Upper lobe of left lung (tissue), 6 donors: ENCODE results near the gene OR4C46. TPM values are rescaled to one million over a fixed set of nuclear protein-coding genes. Genes with fewer than 3 reads are reported as not detected.
"Not testable (repeated sequence)": the region's sequence is repeated elsewhere in the genome, so short reads cannot be mapped to it uniquely, and the experiment has no call there.

Source experiments
- ATAC-seq, 2 donors: fragments of 200-7000 bp; cut with Tn5 transposase; one replicate each; pipeline ENCODE4 v1.9.1; 2022; ENCODE audit warnings: mild to moderate bottlenecking in 2 of 2, moderate library complexity in 2 of 2; ENCODE audit not compliant: low FRiP score in 2 of 2
- DNase-seq, 2 donors: peaks; one replicate each; pipeline ENCODE4 v3.0.0-alpha.2; 2019 to 2020
- H3K27ac ChIP-seq, 4 donors: fragments of 200-600 bp; sonication (generic); one replicate each; pipeline ENCODE4 v1.5.1; 2016 to 2019
- H3K27me3 ChIP-seq, 4 donors: fragments of 200-600 bp; sonication (generic); one replicate each; pipeline ENCODE4 v1.5.1; 2017 to 2019
- H3K36me3 ChIP-seq, 4 donors: fragments of 200-600 bp; sonication (generic); one replicate each; pipeline ENCODE4 v1.5.1; 2016 to 2019
- H3K4me1 ChIP-seq, 4 donors: fragments of 200-600 bp; sonication (generic); one replicate each; pipeline ENCODE4 v1.5.1; 2018 to 2019
- H3K4me3 ChIP-seq, 4 donors: fragments of 200-600 bp; sonication (generic); one replicate each; pipeline ENCODE4 v1.5.1; 2017 to 2019; ENCODE audit warnings: mild to moderate bottlenecking in 2 of 4, moderate library complexity in 1 of 4
- H3K9me3 ChIP-seq, 4 donors: fragments of 200-600 bp; sonication (generic); one replicate each; pipeline ENCODE4 v1.5.1; 2018 to 2019
- CTCF ChIP-seq, 6 experiments: fragments of 450-650 bp in 4 of 6; fragments of 200-600 bp in 2 of 6; sonication (generic) in 2 of 6; IDR thresholded peaks; one replicate each; pipeline ENCODE4 v1.5.1; 2016 to 2019; ENCODE audit warnings: antibody characterized with exemption in 6 of 6
- EP300 ChIP-seq, 4 donors: sonication (generic); formaldehyde crosslinking; IDR thresholded peaks; one replicate each; pipeline ENCODE4 v1.5.1; 2017; ENCODE audit warnings: antibody characterized with exemption in 4 of 4, control low read depth in 2 of 4
- POLR2A ChIP-seq, 4 donors: fragments of 450-650 bp; IDR thresholded peaks; one replicate each; pipeline ENCODE4 v1.5.1; 2016 to 2017; ENCODE audit warnings: antibody characterized with exemption in 4 of 4, mild to moderate bottlenecking in 2 of 4
- POLR2AphosphoS5 ChIP-seq, 2 donors: sonication (generic); formaldehyde crosslinking; IDR thresholded peaks; one replicate each; pipeline ENCODE4 v1.5.1; 2017; ENCODE audit warnings: antibody characterized with exemption in 2 of 2
- WGBS, 2 donors: methylation state at CpG; one replicate each; pipeline ENCODE4 v1.1.5; 2017 to 2018; 5-methylcytosine and 5-hydroxymethylcytosine counted together
- total RNA-seq, 6 donors: library from RNA; depleted of rRNA in 4 of 6; stranded (reverse); fragments of >200 nt in 4 of 6; gene quantifications; one replicate each; pipeline versions ENCODE4 v1.1.0 to v1.2.1, GENCODE V29; 2016 to 2021
- donor health status: DM: no; HTN: no; CAD: no; lungs with moderate emphysema.
- donor health status: DM: no; HTN: yes; CAD: no; lungs with severe emphysema.

OR4C46 gene
- not detected for total RNA-seq

GRCh38 chr11:54603898-54604297 lies at the start of gene OR4C46:
Gene OR4C46, minus strand, starts transcription at chr11:54603998. Its CDS starts 0 bp downstream, at chr11:54603998.
- H3K27ac ChIP-seq = no peak within 1 kb of the TSS
- ATAC-seq (no peak), DNase-seq (no peak)
- no peaks in the 10 kb centered on the region for H3K4me1 ChIP-seq
- 50 to 65% methylated on average over 1 of the region's 1 CpG for WGBS, 2 donors
- TF ChIP-seq POLR2A (IDR thresholded peaks at IDR 0.05) = no peak
- no peak for TF ChIP-seq EP300 (IDR thresholded peaks at IDR 0.05)
- TF ChIP-seq POLR2AphosphoS5 (IDR thresholded peaks at IDR 0.05) = no peak
- no peak for TF ChIP-seq CTCF (IDR thresholded peaks at IDR 0.05)
- peaks cover 0 to 5% (median 0%) of the 10 kb centered on the region in 4 donors for H3K9me3 ChIP-seq
- H3K27me3 ChIP-seq = no peaks in the 10 kb centered on the region
- no peak within 1 kb of the TSS for H3K4me3 ChIP-seq
- H3K36me3 ChIP-seq = no peaks in the 10 kb centered on the region

GRCh38 chr11:54645606-54646005 lies 41.8 kb upstream of the OR4C46 start:
- not testable (repeated sequence) for DNase-seq, H3K36me3 ChIP-seq, H3K27me3 ChIP-seq, ATAC-seq, H3K27ac ChIP-seq, H3K4me3 ChIP-seq, H3K4me1 ChIP-seq
- WGBS, 2 donors = 68 to 74% methylated on average over 7 to 8 of the region's 8 CpGs
- peaks cover 0 to 20% (median 2%) of the 10 kb centered on the region in 4 donors for H3K9me3 ChIP-seq

GRCh38 chr11:54561439-54561838 lies 42.4 kb downstream of the OR4C46 start:
- H3K36me3 ChIP-seq, ATAC-seq, H3K4me3 ChIP-seq, H3K27me3 ChIP-seq, DNase-seq, H3K4me1 ChIP-seq, H3K27ac ChIP-seq: not testable (repeated sequence)
- H3K9me3 ChIP-seq = peaks cover 0 to 47% (median 13%) of the 10 kb centered on the region in 4 donors
- WGBS, 2 donors = 57 to 63% methylated on average over 3 of the region's 3 CpGs

- Histone ChIP-seq H3K4me3 (no peak overlapping the region), H3K27me3 (no peaks in the 10 kb centered on the region), H3K4me1 (no peaks in the 10 kb centered on the region), H3K36me3 (no peaks in the 10 kb centered on the region), H3K9me3 (peaks cover 0 to 39% (median 13%) of the 10 kb centered on the region in 4 donors), H3K27ac (no peak overlapping the region)
- TF ChIP-seq CTCF (IDR thresholded peaks at IDR 0.05) (no peak), POLR2AphosphoS5 (IDR thresholded peaks at IDR 0.05) (no peak), POLR2A (IDR thresholded peaks at IDR 0.05) (no peak), EP300 (IDR thresholded peaks at IDR 0.05) (no peak)
- DNase-seq (no peak), ATAC-seq (no peak)
- 51 to 56% methylated on average over 3 of the region's 3 CpGs for WGBS, 2 donors
Observed at GRCh38 chr11:54558919-54559318, 44.9 kb downstream of the OR4C46 start.

GRCh38 chr11:54558407-54558806 lies 45.4 kb downstream of the OR4C46 start:
- Histone ChIP-seq H3K4me1 (no peaks in the 10 kb centered on the region), H3K4me3 (no peak overlapping the region), H3K27ac (no peak overlapping the region), H3K36me3 (no peaks in the 10 kb centered on the region), H3K9me3 (peaks cover 0 to 39% (median 13%) of the 10 kb centered on the region in 4 donors), H3K27me3 (no peaks in the 10 kb centered on the region)
- TF ChIP-seq POLR2A (IDR thresholded peaks at IDR 0.05) = no peak
- no peak for TF ChIP-seq CTCF (IDR thresholded peaks at IDR 0.05)
- no peak for TF ChIP-seq POLR2AphosphoS5 (IDR thresholded peaks at IDR 0.05)
- no peak for TF ChIP-seq EP300 (IDR thresholded peaks at IDR 0.05)
- no peak for ATAC-seq
- 62 to 66% methylated on average over 3 of the region's 3 CpGs for WGBS, 2 donors
- DNase-seq = no peak

Other genes with a start within 250 kb of the OR4C46 start
- gene OR4A5, start 102.8 kb upstream of the OR4C46 start, total RNA-seq = not detected